ENCODE data around the gene C9.
"Not testable (repeated sequence)": the region's sequence is repeated elsewhere in the genome, so short reads cannot be mapped to it uniquely, and the experiment has no call there.

GRCh38 chr5:39234494-39234893 is 129.8 kb downstream of the C9 start:
- not testable (repeated sequence) for TF ChIP-seq CTCF (IDR thresholded peaks at IDR 0.05); EZH2 (IDR thresholded peaks at IDR 0.05; ENCODE audit: borderline replicate concordance, insufficient read depth, low read depth, low read length, poor library complexity, severe bottlenecking)
